HG03196 (cell line): ENCODE data around the gene TNC.
A peak's percentile ranks its signal among the peaks of the same experiment; 100 is the strongest.

Source experiments
- ATAC-seq: cut with Tn5 transposase; IDR thresholded peaks from one replicate; pipeline ENCODE4 v1.9.1; 2021; ENCODE audit not compliant: unreplicated experiment

Gene TNC

DNA sequence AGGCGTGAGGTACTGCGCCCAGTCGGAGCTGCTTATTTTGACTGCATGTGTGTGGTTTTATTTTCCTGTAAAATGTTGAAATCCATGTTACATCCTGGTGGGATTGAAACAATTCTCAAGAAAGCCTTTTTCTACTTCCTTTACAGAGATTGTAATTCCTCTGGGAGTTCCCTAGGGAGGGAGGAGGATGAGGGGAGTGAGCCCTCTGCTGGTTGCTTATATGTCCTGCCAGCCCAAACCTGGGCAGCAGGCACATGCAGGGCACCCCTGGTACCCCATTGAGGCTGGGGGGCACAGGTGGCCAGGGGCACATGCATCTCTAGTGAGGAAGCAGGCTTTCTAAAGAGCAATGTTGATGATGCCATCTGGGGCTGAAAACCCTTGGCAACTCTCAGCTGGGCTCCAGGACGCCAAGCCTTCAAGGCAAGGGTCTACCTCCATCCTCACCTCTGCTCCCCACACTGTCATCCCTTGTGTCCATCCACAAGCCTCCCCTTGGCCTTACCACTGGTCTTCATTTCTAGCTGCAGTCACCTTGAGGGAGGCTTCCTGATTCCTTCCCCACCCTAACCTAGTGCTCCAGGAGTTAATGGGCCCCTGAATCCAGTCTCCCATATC is 102.8 kb downstream of the TNC start:
- no peak for ATAC-seq

DNA sequence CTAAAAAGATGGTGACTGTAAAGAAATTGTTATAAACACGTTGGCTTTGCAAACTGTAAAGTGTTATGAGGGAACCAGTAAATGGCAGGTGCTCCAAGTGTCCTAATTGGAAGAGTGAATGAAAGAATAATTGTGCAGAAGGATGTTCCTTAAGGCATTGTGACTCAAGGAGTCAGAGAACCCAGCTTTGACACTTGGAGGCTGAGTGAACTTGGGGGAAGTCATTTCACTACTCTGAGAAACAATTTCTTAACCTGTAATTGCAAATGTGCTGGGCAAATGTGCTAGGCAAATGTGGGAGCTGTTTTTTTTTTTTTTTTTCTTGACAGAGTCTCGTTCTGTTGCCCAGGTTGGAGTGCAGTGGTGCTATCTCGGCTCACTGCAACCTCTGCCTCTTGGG is 103.5 kb downstream of the TNC start:
- ATAC-seq, result no peak

DNA sequence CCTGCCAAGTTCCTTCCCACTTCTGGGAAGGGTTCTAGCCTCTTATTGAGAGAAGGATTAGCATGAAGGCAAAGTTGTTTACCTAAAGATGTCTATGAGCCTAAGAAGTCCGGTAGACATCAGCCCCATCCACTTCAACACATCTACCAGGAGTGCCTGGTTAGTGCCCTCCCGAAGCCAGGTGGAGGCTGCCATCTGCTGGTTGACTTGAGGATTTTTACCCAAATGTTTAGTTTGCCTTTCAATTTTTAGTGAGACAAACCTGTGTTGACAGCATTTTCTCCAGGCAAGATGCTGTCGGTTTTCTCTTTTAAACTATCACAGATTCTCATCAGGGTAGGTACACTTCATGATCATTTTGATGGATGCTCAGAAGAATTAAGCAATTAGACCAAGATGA is 104.0 kb downstream of the TNC start:
- ATAC-seq, result peak; percentile 59

DNA sequence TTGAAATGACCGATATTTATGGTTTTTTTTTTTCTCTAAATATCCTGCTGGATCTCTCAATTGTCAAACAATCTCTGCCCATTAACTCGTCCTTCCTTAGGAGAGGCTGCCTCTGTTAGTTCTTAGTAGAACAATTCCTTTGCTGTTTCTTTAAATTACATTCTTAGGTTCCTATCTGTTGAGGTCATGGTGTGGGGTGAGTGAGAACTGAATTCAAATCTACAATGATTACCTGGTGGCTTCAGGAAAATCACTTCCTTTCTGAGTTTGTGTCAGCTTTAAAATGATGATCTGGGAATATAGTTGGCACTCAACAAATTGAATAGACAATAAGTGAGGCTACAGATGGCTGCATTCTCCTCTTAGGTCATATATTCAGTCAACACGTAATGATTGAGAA is 105.5 kb downstream of the TNC start:
- no peak for ATAC-seq

DNA sequence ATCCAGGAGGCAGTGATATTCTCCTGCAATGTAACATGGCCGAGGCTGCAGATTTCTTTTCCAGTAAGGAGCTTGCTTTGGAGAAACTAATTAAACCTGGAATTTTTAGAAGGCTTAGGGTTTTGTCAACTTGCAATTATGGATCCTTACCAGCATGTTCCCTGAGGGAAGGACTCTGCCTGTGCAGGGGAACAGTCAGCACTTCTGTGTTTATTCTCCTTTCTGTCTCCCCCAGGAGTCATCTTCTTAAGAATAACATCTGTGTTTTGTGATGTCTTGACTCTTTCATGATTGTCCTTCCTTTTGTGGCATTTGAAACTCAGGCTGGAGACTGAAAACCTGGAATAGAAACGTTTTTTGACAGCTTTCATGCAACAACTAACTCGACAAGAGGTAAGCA is 107.1 kb downstream of the TNC start:
- no peak for ATAC-seq

DNA sequence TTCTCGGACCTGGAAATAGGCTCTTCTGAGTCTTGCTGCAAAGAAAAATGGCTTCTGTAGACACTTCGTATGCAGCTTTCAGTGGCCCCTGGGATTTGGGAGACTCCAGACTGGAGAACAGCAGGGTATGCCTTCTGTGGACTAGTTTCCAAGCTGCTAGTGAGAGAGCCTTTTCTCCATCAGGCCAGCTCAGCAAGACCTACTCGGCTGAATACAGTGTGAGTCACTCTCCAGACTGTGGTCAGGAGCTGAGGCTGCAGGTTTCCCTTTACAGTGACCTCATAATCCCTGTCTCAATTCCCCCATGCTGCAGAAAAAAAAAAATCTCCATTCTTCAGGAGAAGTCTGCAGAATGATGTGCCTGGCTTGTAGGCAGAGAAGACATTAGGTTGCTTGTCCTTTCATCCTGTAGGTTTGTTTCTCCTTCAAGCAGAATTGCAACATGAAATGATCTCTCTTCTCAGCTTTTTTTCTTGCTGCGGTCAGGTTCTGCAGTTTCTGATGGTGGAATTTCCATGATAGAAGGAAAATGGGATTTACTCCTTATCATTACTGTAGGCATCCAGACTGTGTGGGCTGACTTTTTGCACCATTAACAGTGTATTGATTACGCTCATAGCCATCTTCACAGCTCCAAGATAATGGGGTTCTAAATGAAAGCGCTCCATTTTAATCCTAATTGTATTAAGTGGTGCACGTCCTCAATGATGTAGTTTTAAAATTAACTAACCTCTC is 109.3 kb downstream of the TNC start:
- ATAC-seq, result no peak

DNA sequence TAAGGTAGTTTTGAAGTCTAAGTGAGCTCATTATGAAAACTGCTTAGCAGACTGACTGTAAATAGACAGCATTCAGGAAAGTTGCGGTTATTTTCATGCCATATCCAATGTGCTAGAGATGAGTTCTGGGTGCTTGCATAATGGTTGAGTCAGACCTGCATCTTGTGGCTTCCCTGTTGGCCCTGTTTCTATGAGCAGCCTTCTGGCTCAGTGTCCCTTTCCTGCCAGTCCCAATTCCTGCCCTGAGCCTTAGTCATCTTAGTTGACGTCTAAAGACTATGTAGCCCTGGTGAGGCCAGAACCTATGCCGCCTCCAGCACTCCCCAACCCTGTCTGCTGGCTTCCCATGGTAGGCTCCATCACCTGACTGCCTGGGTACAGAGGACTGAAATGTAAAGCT is 111.3 kb downstream of the TNC start:
- ATAC-seq, result no peak

DNA sequence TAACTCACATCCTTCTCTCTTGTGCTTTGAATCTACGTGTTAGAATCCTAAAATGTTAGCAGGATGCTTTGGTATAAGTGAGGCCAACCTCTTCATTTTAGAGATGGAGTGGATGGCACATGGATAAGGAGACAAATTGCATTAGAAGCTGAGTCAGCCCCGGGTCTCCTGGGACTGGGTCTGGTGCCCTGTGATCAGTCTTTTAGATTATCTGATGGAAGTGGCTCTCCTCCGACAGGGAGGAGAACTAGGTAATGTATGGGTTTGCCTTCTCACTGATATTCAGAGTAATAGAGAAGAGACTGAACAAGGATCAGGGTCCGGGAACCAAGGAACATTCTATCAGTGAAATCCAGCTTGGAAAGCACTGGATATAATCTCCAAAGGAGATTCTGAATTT is 112.6 kb downstream of the TNC start:
- no peak for ATAC-seq

DNA sequence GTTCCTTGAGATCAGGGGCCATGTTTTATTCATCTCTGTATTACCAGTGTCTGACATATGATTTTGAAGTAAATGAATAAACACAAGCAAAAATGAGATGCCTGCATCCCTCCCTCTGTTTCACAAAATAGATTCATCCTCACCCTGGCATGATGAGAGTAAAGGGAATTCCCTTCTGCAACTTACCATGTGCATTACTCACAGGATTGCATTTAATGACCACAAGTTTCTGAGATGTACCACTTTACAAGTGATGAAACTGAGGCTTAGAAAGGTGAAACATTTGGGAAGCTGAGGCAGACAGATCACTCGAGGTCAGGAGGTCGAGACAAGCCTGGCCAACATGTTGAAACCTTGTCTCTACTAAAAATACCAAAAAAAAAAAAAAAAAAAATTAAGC is 113.4 kb downstream of the TNC start:
- no peak for ATAC-seq

DNA sequence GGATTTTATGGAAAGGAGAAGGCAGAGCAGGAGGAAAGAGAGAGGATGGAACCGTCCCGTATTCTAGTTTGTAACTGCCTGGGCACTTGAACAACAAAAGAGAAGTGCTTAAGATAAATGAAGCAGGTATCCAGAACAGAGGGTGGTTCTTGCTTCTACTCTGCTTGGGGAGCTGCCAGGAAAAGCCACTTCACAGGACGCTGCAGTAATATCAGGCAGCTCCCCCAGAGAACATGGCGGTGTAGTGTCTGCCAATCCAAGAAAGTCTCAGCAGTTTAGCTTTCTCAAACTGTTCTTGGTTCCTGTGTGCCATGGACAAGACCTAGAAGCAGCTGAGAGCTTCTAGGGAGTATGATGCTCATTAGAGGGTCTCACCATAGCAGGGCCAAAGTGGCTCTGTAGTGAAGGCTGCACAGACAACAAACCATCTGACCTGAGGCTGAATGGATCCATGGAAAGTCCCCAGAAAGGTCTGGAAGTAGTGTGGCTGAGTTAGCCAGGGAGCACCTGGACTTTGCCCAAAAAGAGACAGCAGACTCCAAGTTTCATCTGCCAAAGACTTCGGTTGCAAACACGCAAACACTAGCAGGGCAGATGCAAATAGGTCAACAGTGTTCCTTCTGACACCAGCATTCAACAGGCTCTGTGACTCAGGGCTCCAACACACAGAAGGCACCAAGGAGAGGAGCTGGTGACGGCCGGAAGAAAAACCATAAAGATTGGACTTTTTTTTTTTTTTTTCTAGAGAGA is 115.4 kb downstream of the TNC start:
- ATAC-seq, result no peak

DNA sequence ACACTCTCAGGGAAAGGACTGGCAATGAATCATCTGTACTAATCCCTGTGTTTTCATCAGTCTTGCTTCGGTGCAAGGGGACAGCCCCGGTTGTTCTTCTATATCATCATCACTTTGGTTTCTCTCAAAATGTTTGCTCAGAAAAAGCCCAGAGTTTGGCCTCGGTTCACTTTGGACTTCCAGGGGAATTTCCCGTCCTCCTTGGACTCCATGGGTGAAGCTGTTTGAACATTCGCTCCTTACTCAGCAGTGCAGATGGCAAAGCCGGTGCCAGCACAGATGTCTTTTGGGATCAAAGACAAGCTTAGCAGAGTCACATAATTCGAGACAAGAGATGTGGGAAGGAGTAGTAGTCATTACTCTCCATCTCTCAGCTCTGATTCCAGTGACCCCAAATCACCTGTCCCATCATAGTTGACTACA is 117.7 kb downstream of the TNC start:
- no peak for ATAC-seq

DNA sequence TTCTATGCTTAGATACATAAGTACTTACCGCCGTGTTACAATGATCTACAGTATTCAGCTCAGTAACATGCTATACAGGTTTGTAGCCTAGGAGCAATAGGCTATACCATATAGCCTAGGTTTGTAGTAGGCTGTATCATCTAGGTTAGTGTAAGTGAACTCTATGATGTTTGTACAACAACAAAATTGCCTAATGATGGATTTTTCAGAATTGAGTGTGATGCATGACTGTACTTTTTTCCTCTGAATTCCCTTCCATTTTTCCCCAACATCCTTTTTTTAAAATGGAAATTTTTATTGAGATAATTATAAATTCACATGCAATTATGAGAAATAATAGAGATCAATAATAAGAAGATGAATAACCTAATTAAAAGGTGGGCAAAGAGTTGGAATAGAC is 119.6 kb downstream of the TNC start:
- ATAC-seq, result no peak

DNA sequence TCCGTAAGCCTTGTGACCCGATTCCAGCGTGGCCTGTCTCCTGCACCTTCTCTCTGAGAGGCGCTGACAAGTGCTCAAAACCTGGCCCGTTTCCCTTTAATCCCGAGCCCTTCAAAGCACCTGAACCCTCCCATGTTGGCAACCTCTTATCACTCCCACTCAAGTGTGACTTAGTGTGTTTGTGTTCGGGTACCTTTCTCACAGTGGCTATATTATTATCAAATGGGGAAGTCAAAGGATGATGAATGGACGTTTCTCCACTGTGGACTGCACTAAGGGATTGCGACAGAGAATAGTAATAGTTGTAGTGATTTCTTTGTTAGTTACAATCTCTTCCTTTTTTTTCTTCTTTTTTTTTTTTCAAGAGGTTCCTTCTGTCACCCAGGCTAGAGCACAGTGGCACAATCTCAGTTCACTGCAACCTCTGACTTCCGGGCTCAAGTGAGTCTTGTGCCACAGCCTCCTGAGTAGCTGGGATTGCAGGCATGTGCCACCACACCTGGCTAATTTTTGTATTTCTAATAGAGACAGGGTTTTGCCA is 122.2 kb downstream of the TNC start:
- ATAC-seq, result no peak

DNA sequence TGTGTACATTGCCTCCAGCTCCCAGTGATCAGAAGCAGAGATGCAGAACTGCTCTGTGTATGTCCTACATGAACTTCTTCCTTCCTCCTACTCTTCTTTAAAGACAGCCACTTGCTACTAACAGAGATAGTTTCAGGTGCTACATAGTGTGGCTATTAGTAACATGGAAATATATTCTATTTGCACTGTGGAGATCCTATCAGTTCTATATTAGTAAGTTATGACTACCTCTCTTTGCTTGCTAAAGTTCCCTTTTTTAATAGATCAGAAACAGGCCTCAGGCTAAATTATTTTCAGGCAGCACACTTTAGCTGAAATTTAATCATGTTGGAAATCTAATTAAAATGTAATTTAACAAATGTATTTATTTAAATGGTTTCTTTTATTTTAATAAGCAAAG is 123.2 kb downstream of the TNC start:
- ATAC-seq, result no peak

DNA sequence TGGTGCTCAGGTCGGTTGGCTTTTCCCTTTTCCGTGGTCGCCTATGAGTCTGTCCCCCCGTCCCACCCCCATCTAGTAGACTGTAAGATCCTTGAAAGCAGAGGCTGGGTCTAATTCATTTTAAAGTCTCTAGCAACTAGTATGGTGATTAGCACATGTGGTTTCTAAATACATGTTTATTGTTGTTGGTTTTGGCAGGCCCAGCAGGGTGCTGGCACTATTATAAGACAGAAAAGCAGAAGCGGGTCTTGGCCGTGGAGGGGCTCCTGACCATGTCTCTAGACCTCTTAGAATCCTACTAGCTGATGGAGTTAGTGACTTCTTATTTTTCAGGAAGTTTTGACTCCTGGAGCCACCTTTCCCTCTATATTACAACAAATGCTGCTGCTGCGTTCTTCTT is 126.1 kb downstream of the TNC start:
- ATAC-seq, result no peak

DNA sequence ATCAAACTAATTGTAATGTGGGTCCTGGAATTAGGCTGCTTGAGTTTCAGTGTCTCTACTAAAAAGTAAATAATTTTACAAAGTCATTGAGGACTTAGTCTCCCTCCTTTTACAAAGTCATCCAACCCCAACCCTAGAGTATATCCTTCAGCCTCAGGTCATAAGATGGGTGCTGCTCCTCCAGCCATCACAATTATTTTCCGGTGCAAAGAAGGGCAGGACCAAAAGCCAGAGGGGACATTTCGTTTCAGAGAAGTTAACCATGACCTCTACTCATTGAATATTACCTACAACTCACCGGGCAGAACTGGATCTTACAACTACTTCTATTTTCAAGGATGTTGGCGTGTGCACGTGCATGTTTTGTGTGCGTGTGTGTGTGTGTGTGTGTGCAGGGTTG is 127.1 kb downstream of the TNC start:
- ATAC-seq, result no peak

DNA sequence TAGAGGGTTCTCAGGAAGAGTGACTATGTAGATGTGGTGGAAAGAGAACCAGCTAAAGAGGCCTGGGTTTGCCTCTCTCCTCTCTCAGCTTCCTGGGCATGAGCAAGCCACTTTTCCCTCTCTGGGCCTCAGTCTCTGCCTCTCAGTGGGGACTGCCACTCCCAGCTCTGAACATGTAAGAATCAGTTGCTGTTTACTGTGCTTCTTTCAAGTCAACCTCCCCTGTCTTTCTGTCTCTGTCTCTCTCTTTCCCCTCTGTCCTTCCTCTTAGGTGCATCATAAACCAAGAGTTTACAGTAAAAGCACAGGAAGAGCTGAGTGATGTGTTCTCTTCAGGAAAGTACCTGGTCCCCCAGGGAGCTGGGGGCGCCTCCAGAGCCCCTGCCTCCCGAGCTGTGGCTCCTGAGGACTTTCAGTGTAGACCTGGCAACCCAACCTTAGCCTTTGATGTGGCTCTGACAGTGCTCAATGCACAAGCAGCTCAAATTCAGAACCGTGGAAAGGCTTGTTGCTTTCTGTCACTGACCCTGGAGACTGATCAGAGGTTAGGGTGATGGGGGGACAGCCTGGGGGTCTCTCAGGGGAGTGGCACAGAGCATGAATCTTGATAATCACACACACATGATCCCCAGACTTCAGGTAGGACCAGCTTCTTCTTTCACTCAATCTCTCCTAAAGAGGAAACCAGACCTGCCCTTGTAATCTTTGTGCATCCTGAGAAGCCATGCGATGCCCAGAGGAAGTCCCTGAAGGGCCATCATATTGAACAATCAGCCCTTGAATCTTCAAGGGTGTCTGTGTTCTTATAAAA is 128.2 kb downstream of the TNC start:
- ATAC-seq, result peak; percentile 57

DNA sequence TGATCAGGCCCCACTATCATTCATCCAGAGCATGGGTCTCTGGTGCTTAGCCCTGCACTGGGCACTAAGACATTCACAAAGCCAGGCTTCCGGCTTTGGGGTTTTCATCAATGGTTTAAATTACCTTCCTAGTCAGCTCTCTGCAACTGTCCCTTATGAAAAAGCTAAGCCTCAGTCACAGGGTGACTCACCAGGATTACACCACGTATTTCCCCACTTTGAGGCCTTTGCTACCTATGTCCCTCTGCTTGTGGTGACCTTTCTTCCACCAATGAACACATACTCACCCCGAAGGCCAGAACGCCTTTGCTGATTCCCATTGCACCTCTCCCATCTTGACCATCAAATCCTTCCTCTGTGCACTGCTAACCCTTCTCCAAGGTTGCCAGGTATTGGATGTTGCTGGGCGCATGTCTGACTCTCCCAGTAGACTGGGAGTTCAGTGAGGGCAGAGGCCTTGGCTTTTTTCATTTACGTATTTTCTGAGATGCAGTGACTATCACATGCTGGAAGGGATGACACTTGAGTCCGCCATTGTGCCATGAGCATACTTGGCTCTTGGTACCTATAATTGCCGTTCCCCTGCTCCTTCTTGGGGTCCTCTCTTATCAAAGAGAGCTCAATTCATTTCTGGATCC is 128.9 kb downstream of the TNC start:
- no peak for ATAC-seq

DNA sequence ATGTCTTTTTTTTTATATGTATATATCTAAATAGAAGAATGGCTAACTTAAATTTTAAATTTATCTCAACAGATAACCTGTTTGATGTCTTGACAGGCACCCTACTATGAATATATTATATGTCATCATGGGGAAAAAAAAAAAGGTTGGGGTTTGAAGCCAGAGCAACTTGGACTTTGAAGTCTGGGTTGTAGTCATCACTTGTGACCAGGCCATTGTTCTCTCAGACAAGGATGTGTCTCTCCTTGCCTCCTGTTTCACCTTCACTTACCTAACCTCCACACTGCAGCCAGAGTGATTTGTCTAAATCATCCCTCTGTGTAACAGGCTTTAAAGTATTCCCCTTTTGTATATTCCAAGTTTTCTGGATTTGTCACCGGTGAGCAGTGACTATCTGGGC is 130.8 kb downstream of the TNC start:
- no peak for ATAC-seq

DNA sequence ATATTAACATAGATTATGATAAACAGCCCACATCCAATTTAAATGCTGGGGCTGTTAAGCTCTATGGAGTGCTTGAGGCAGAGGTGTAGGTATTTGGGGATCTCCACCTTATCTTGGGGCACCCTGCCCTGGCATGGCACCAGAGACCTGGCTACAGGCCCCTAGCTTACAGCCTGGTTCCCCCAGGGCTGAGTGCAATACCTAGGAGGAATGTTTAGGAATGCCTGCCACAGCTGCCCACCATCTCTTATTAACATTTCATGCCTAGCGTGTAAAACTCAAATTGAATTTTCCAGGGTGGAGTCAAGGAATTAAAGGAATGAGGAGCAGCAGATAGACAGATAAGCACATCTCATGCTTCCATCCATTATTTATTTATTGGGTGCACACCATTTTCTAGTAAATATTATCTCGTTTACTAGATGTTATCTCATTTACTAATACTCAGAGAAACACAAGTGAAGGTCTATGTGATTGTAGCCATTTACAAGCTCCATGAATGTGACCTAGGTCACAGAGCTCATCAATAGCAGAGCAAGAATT is 131.9 kb downstream of the TNC start:
- ATAC-seq, result no peak
